ENCODE measurements around the gene CD247.
A peak's percentile ranks its signal among the peaks of the same experiment; 100 is the strongest.

The CD247 gene

GRCh38 chr1:167455786-167456446 lies 62.4 kb downstream of the CD247 start:
- no peak for DNase-seq

DNA sequence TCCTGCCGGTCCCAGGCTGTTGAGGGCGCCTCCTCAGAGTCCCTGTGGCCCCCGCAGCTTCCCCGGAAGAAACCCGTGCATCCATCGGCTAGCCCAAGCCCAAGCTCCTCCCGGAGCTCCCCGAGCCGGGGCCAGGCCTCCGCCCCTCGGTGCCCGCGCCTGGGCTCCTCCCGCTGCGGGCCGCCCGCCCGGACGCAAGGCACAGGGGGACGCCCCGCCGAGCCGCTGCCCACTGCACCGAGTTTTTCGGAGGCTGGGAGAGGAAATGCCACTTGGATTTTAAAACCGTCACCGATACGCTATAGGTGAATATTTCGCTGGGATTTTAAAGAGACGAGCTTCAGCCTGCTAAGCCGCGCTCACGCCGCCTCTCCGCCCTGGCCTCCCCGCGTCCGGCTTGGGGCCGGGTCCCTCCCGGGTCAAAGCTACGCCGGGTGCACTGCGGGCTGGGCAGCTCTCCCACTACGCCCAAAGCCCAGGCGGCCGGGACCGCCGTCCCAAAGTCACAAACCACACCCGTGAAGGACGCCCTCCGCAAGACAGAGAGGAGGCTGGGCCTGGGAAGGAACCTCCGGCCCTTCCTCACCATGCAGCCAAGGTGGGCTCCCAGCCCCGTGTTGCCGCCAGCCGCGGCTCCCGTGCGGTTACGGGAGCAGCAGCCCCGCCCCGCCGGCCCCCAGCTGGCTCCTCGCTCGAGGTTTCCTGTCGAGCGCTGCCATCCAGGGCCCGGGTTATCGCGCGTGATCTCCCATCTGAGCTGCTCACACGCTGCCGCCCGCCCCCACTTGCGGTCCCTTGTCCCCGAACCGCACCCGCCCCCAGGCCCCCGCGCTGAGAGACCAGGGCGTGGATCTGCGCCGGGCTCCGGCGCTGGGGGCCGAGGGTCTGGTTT lies 63.2 kb downstream of the CD247 start:
- no peak for DNase-seq

DNA sequence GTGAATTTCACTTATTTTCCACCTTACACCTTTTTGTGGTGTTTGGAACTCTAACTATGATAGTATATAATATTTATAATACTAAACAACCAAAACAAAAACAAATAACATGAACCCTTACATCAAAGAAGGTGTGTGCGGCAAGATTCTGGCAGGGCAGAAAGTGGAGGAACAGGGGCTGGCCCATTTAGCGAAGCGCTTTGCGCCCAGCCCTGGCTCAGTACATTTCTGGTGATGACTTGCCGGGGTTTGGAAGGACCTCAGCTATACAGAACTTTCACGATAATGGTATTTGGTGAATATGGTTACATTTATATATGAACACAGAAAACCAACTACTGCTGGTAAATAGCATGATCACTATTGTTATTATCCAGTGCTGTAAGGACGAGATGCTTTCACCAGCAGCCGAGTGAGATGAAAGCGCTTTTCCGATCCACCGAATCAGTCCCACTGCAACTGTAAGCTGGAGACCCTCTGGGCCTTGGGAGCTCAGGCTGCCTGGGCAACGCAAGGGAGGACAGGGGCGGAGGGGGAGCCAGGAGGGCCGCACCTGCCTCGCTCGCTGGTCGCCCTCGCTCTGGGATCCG lies 63.9 kb downstream of the CD247 start:
- peak; percentile 32 for DNase-seq

GRCh38 chr1:167453123-167453522 lies 65.2 kb downstream of the CD247 start:
- DNase-seq, result no peak

DNA sequence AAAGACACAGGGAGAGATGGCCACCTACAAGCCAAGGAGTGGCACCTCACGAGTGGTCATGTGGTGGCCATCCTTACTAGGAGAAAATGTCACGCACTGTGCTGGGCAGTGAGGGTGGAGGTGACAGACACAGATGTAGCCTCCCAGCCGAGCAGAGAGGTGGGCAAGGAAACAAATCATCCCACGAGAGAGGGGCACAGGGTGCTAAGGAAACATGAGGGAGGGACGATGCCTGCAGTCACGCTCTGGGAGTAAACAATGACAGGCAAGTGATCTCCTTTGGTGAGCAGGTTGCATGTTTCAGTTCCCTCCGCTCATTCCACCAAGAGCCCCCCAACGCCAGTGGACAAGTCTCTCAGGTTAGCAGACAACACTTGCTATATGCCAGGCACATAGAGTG lies 65.8 kb downstream of the CD247 start:
- DNase-seq, result no peak

DNA sequence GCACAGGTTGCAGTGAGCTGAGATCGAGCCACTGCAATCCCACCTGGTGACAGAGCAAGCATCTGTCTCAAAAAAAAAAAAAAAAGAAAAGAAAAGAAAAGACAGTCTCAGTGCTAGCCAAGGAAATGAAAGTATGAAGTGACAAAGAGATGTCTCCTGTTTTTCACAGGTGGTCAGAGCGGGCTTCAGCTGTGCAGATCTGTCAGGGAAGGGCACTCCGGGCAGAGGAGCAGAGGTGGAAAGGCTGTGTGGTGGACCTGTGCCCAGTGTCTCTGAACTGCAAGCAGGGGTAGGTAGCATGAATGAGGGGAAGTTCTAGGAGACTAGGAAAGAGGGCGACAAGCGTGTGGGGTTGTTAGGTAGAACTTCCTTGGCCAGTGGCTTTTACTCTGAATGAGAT lies 67.5 kb downstream of the CD247 start:
- DNase-seq, result no peak

GRCh38 chr1:167447521-167448136 lies 70.7 kb downstream of the CD247 start:
- DNase-seq, result no peak

DNA sequence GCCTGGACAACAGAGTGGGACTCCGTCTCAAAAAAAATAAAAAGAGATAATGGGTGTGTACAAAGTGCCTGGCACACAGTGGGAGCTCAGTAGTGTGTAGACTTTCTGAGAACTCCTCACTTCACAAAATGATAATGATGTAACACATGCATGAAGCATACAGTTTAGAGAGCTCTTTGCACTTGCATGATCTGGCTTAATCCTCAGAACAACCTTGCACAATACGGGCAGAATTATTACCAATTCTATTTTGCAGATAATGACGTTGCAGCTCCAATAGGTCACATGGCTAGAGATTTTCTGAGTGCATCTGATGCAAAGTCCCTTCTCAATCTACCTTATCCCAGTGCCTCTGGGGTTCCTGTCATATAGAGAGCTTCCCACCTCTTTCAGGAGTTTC lies 71.4 kb downstream of the CD247 start:
- DNase-seq, result no peak

DNA sequence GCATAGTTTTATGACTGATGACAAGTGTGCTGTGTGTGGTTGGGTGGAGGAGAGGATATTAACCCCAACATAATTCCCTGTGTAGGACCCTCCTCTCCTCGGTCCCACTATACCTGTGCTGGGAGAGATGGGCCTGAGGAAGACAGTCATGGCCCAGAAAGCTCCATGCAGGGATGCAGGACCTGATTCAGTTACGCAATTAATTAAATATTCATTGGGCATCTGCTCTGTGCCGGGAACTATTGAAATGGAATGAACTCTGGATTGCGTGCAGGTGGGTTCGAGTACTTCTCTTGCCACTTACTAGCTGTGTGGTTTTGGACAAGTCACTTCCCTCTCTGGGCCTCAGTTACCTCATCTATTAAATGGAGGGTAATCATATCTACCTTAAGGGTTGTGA lies 74.6 kb downstream of the CD247 start:
- DNase-seq, result no peak

DNA sequence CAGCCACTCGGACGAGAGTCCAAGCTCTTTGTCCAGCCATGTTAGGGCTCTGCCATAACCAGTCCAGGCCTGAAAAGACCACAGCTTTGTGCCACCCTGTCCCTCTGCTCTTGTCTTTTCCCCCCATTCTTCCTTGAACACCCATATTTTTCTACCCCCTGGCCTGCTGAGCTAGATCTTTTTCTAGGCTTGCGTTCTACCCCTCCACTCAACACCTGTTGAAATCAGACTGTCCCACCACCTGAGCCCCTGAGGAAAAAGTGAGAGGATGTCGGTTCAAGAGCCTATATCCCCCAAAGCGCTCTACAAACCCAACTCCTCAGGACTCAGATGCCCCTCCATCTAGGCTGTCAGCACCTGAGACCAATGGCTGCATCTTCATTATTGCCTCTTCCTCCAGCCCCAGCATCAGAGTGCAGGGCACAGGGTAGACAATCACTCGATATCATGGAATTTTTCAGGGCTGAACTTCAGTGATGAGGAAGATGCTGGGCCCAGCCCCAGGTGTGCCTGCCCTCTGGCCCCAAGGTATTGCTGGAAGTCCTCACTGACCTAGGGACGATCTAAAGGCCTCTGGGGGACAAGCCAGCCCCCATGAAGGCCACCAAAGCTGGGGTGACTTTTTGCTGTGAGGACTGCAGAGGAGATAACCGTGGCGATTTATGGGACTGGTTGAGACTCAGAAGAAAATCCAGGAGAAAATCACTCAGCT lies 75.3 kb downstream of the CD247 start:
- no peak for DNase-seq

DNA sequence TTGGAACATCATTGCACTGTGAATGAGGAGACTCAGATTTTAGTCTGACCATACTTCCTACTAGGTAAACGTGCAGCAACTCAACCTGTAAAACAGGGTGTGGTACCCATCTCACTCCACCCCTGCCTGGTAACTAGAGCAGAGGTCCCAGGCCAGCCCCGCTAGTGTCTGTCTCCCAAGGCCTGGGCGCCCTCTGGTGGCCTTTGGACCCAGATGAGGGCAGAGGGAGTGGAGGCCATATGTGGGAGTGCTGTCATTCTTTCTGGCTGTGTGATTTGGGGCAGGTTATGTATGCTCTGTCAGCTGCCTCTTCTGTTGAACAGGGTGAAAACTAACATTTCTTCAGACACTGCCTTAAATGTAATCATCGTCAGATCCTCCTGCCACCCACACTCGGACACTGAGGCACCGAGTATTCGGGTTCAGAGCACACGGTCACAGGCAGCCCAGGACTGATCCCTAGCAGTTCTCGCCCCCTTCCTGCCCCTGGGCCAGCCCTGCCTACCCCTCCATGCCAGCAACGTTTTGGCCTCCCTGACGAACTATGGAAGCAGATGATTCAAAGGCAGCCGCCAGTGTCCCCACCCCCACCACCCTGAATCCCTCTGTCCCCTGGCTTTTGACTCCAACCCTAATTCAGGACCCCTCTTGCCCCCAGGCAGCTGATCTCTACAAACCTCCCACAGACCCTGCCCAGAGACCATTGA lies 76.0 kb downstream of the CD247 start:
- peak; percentile 64 for DNase-seq

GRCh38 chr1:167441222-167441621 lies 77.1 kb downstream of the CD247 start:
- no peak for DNase-seq

GRCh38 chr1:167440776-167441175 lies 77.6 kb downstream of the CD247 start:
- no peak for DNase-seq

GRCh38 chr1:167440345-167440744 lies 78.0 kb downstream of the CD247 start:
- DNase-seq, result no peak

DNA sequence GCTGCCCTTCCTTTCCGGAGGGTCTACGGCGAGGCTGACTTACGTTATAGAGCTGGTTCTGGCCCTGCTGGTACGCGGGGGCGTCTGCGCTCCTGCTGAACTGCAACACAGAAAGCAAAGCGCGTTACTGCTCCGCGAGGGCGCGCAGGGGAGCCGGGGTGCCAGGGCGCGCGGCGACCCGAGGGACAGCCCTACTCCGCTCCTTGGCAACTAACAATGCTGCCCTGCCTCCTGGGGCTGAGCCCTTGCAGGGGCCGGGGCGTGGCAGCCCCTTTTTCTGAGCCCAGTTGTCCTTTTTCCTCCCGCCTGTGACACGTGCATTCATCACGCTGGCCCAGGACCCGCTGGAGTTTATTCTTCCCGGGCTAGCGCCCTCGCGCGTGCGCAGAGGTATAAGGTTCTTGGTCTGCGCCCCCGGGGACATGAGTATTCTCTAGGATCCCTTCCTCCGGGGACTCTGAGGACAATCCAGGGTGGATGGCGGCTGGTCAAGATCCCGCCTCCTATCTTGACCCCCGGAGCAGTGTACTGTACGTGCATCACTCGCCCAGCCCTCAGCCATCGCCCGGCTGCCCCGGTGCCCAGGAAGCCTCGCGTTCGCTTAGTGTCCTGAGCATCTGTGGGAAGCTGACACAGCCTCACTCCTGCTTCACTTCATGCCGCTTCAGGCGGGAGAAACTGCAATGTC lies 78.9 kb downstream of the CD247 start:
- no peak for DNase-seq

- DNase-seq, result no peak
Measured at GRCh38 chr1:167438171-167439138, 79.9 kb downstream of the CD247 start.

DNA sequence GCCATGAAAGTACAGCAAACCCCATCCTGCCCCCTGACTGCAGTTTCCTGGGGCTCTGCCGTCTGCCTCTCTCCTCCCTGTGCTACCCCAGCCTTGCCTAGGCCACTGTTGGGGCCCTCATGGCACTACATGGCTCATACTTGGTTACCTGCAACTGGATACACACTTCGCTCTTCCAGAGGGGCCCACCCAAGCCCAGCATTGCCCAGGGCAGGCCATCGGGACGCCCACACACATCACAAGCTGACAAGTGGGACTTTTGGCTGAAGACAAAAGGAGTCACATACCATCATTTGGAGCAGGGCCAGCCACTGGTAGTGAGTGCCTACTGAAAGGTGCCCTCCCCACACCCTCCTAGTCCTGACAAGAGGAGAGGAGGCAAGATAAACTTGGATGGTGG lies 82.8 kb downstream of the CD247 start:
- DNase-seq, result no peak

DNA sequence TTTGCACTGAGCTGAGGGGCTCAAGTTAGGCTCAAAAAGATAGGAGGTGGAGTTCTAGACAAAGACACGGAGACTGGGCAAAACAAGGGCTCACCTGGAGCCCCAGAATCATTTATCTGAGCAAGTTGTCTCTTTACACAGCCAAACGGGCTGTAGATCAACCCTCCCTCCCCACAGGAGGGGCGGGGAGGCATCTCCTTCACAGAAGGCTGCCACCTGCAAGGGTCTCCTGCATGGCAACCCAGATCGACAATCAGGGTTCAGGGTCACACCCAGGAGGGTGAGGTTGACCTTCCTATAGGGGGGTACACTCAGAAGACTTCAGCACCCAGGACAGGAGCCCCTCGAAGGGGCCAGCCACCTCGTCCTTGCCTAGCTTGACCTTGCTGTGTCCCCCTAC lies 84.0 kb downstream of the CD247 start:
- DNase-seq, result no peak

DNA sequence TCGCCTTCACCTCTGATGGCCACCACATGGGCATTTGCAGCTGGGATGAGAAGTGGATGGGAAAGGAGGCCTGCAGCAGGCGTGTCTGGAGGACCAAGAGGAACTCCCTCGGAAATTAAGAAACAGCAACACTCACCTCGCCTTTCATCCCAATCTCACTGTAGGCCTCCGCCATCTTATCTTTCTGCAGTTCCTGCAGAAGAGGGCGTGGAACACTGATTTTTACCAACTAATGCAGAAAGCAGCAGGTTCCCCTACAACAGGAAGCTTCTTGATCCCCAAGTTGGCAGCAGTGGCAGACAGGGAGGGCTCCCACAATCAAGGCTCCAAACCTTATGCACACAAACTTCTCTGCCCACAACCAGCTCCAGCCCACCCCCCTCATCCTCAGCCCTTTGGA lies 84.4 kb downstream of the CD247 start:
- no peak for DNase-seq

DNA sequence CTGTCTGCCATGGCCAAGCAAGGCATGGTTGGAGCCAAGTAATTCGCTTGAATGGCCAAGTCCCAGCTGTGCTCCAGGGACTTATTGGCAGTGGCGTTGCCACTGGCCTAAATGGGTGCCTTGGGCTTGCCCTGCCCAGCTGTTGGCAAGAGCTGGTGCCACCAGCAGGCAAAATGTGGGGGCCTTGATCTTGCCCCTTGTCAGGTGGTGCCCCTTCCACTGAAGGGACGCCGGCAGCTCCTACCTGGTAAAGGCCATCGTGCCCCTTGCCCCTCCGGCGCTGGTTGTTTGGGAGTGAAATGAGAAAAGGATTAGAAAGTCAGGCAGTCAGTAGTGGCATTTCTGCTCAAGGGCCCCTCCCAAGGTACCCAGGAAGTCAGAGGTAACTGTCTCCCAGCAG lies 85.5 kb downstream of the CD247 start:
- no peak for DNase-seq

Data from NCI-H1694 (cell line).